Loucy (cell line): ENCODE measurements around the gene RIOK3.

ENCODE experiments used
- EZH2phosphoT487 ChIP-seq: fragments of 200-600 bp; IDR thresholded peaks from 2 replicates; pipeline ENCODE4 v1.6.1; 2018; ENCODE audit warnings: antibody characterized with exemption, mild to moderate bottlenecking, moderate library complexity, borderline replicate concordance
- TF ChIP-seq, protein P1 (sequence below): fragments of 200-600 bp; sonication (generic); conservative IDR thresholded peaks from 2 replicates; pipeline ENCODE4 v1.5.1; 2014; ENCODE audit warnings: mild to moderate bottlenecking, antibody characterized with exemption, low read length

DNA sequence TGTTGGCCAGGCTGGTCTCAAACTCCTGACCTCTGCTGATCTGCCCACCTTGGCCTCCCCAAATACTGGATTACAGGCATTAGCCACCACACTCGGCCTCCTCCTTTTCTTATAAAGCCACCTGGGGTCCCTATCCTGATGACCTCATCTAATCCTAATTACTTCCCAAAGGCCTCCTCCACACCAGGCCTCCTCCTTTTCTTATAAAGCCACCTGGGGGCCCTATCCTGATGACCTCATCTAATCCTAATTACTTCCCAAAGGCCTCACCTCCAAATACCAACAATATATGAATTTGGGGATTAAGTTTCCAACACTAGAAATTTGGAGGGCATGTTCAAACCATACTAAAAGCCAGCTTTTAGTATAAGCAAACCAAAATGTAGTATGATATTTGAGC lies 40.6 kb downstream of the RIOK3 start:
- TF ChIP-seq, protein P1, sequence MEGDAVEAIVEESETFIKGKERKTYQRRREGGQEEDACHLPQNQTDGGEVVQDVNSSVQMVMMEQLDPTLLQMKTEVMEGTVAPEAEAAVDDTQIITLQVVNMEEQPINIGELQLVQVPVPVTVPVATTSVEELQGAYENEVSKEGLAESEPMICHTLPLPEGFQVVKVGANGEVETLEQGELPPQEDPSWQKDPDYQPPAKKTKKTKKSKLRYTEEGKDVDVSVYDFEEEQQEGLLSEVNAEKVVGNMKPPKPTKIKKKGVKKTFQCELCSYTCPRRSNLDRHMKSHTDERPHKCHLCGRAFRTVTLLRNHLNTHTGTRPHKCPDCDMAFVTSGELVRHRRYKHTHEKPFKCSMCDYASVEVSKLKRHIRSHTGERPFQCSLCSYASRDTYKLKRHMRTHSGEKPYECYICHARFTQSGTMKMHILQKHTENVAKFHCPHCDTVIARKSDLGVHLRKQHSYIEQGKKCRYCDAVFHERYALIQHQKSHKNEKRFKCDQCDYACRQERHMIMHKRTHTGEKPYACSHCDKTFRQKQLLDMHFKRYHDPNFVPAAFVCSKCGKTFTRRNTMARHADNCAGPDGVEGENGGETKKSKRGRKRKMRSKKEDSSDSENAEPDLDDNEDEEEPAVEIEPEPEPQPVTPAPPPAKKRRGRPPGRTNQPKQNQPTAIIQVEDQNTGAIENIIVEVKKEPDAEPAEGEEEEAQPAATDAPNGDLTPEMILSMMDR, result no peak
- no peak for TF ChIP-seq EZH2phosphoT487
